H9 (cell line): Measurements from ENCODE around the gene ITGB6. TPM values are rescaled to one million over a fixed set of nuclear protein-coding genes. Genes with fewer than 3 reads are reported as not detected.

Experiments
- DNase-seq: peaks from one replicate; pipeline ENCODE4 v3.0.0-alpha.2; 2017
- H2AFZ ChIP-seq: one replicate; pipeline ENCODE4 v1.6.1; 2013; ENCODE audit warnings: mild to moderate bottlenecking, low read length, control low read depth, moderate library complexity
- H2AK5ac ChIP-seq: 2 replicates; pipeline ENCODE4 v1.6.1; 2013; ENCODE audit warnings: low read length, control low read depth, mixed read lengths; ENCODE audit not compliant: insufficient read length
- H2BK120ac ChIP-seq: one replicate; pipeline ENCODE4 v1.6.1; 2013; ENCODE audit warnings: low read depth, mild to moderate bottlenecking, low read length, control low read depth, inconsistent platforms; ENCODE audit not compliant: poor library complexity, severe bottlenecking
- H2BK12ac ChIP-seq: 2 replicates; pipeline ENCODE4 v1.6.1; 2013; ENCODE audit warnings: low read length, control low read depth, mixed read lengths, low read depth; ENCODE audit not compliant: insufficient read length
- H2BK15ac ChIP-seq: 2 replicates; pipeline ENCODE4 v1.6.1; 2013; ENCODE audit warnings: low read depth, low read length, control low read depth
- H2BK20ac ChIP-seq: one replicate; pipeline ENCODE4 v1.6.1; 2013; ENCODE audit warnings: low read depth, mild to moderate bottlenecking, low read length, control low read depth, inconsistent platforms; ENCODE audit not compliant: poor library complexity, severe bottlenecking
- H2BK5ac ChIP-seq: 2 replicates; pipeline ENCODE4 v1.6.1; 2013; ENCODE audit warnings: low read length, control low read depth, mixed read lengths; ENCODE audit not compliant: insufficient read length
- H3K14ac ChIP-seq: 2 replicates; pipeline ENCODE4 v1.6.1; 2013; ENCODE audit warnings: low read length, control low read depth; ENCODE audit not compliant: insufficient read depth
- H3K18ac ChIP-seq: 2 replicates; pipeline ENCODE4 v1.6.1; 2013; ENCODE audit warnings: low read depth, mild to moderate bottlenecking, mixed read lengths, low read length, control low read depth; ENCODE audit not compliant: insufficient read length
- H3K23ac ChIP-seq: 2 replicates; pipeline ENCODE4 v1.6.1; 2013; ENCODE audit warnings: low read length, control low read depth, mixed read lengths, low read depth; ENCODE audit not compliant: insufficient read length
- H3K23me2 ChIP-seq: 2 replicates; pipeline ENCODE4 v1.6.1; 2013; ENCODE audit warnings: low read depth, mild to moderate bottlenecking, mixed read lengths, low read length, control low read depth; ENCODE audit not compliant: insufficient read length, poor library complexity, severe bottlenecking
- H3K27ac ChIP-seq: 2 replicates; pipeline ENCODE4 v1.5.1; 2013; ENCODE audit warnings: low read length, control low read depth, mixed read lengths, low read depth; ENCODE audit not compliant: insufficient read length
- H3K27me3 ChIP-seq: 2 replicates; pipeline ENCODE4 v1.6.1; 2013; ENCODE audit warnings: low read length, control low read depth, inconsistent platforms; ENCODE audit not compliant: insufficient read depth
- H3K4ac ChIP-seq: 2 replicates; pipeline ENCODE4 v1.6.1; 2013; ENCODE audit warnings: low read depth, mild to moderate bottlenecking, control low read depth, inconsistent platforms, low read length, moderate library complexity
- H3K4me1 ChIP-seq: 2 replicates; pipeline ENCODE4 v1.6.1; 2013; ENCODE audit warnings: low read length, control low read depth, inconsistent platforms; ENCODE audit not compliant: insufficient read depth
- H3K4me2 ChIP-seq: 2 replicates; pipeline ENCODE4 v1.6.1; 2013; ENCODE audit warnings: low read length, control low read depth, mixed read lengths; ENCODE audit not compliant: insufficient read length, insufficient read depth
- H3K56ac ChIP-seq: 2 replicates; pipeline ENCODE4 v1.6.1; 2013; ENCODE audit warnings: low read depth, mild to moderate bottlenecking, mixed read lengths, low read length, control low read depth; ENCODE audit not compliant: insufficient read length
- H3K79me1 ChIP-seq: 2 replicates; pipeline ENCODE4 v1.6.1; 2013; ENCODE audit warnings: low read depth, mild to moderate bottlenecking, moderate library complexity, low read length, control low read depth, inconsistent platforms; ENCODE audit not compliant: insufficient read depth, poor library complexity, severe bottlenecking
- H3K79me2 ChIP-seq: 2 replicates; pipeline ENCODE4 v1.6.1; 2013; ENCODE audit warnings: low read length, control low read depth, inconsistent platforms; ENCODE audit not compliant: insufficient read depth
- H3K9ac ChIP-seq: 2 replicates; pipeline ENCODE4 v1.6.1; 2013; ENCODE audit warnings: low read length, control low read depth, mixed read lengths; ENCODE audit not compliant: insufficient read length; ENCODE audit errors: extremely low read depth
- H3K9me3 ChIP-seq: one replicate; pipeline ENCODE4 v1.6.1; 2013; ENCODE audit warnings: low read depth, low read length, inconsistent platforms; ENCODE audit not compliant: control insufficient read depth
- H3T11ph ChIP-seq: one replicate; pipeline ENCODE4 v1.6.1; 2013; ENCODE audit warnings: mild to moderate bottlenecking, low read length, control low read depth, inconsistent platforms
- H4K20me1 ChIP-seq: one replicate; pipeline ENCODE4 v1.6.1; 2013; ENCODE audit not compliant: control insufficient read depth, insufficient read length, insufficient read depth
- H4K5ac ChIP-seq: 2 replicates; pipeline ENCODE4 v1.6.1; 2013; ENCODE audit warnings: low read depth, mild to moderate bottlenecking, mixed read lengths, low read length, control low read depth; ENCODE audit not compliant: insufficient read length
- H4K8ac ChIP-seq: replicated peaks from 2 replicates; pipeline ENCODE4 v1.6.1; 2013; ENCODE audit warnings: low read length, control low read depth, mixed read lengths, low read depth; ENCODE audit not compliant: insufficient read length
- H4K91ac ChIP-seq: 2 replicates; pipeline ENCODE4 v1.6.1; 2013; ENCODE audit warnings: low read depth, mild to moderate bottlenecking, moderate library complexity, mixed read lengths, low read length, control low read depth; ENCODE audit not compliant: insufficient read length
- H3K27ac Mint-ChIP-seq, 3 experiments: 2 replicates in 2 of 3; 3 replicates in 1 of 3; pipeline ENCODE4 v1.8.0; 2020 to 2021; ENCODE audit warnings: mixed read lengths in 3 of 3, mild to moderate bottlenecking in 1 of 3, moderate library complexity in 1 of 3
- H3K27me3 Mint-ChIP-seq: 2 replicates; pipeline ENCODE4 v1.8.0; 2021; ENCODE audit warnings: low read depth, mild to moderate bottlenecking, moderate library complexity, mixed read lengths
- H3K36me3 Mint-ChIP-seq, 3 experiments: 2 replicates in 2 of 3; 3 replicates in 1 of 3; pipeline ENCODE4 v1.8.0; 2020 to 2021; ENCODE audit warnings: low read depth in 3 of 3, mixed read lengths in 3 of 3; ENCODE audit not compliant: insufficient read depth in 1 of 3
- H3K4me1 Mint-ChIP-seq, 2 experiments: 2 replicates each; pipeline ENCODE4 v1.8.0; 2020; ENCODE audit warnings: mixed read lengths in 2 of 2
- H3K4me3 Mint-ChIP-seq, 2 experiments: 2 replicates in 1 of 2; 3 replicates in 1 of 2; pipeline ENCODE4 v1.8.0; 2020 to 2021; ENCODE audit warnings: mild to moderate bottlenecking in 2 of 2, mixed read lengths in 2 of 2, moderate library complexity in 1 of 2
- H3K9me3 Mint-ChIP-seq, 2 experiments: 2 replicates in 1 of 2; 3 replicates in 1 of 2; pipeline ENCODE4 v1.8.0; 2020; ENCODE audit warnings: mild to moderate bottlenecking in 2 of 2, mixed read lengths in 2 of 2, moderate library complexity in 1 of 2
- CTCF ChIP-seq: fragments of 200-600 bp; sonication (generic); conservative IDR thresholded peaks from 3 replicates; pipeline ENCODE4 v1.8.0; 2021; ENCODE audit warnings: antibody characterized with exemption, mild to moderate bottlenecking
- WGBS: extraction: QIAGEN DNeasy Blood & Tissue Kit; methylation state at CpG from one replicate; pipeline ENCODE4 v1.1.7; 2013; ENCODE audit warnings: missing lambda C conversion rate, low lambda C conversion rate, mixed read lengths; ENCODE audit not compliant: insufficient read length; ENCODE audit errors: extremely low coverage; 5-methylcytosine and 5-hydroxymethylcytosine counted together
- total RNA-seq: library from RNA; stranded (reverse); gene quantifications from 2 replicates; pipeline ENCODE4 v1.2.1, GENCODE V29; 2021

The ITGB6 gene
- total RNA-seq, 1 experiment from 2014 or later: not detected

GRCh38 chr2:160239436-160239835 lies 39.4 kb upstream of the ITGB6 start:
- no peak overlapping the region for H2BK12ac ChIP-seq
- WGBS: no CpG with 5 or more reads among the region's 5 CpGs
- no peaks in the 10 kb centered on the region for H4K20me1 ChIP-seq
- no peaks in the 10 kb centered on the region; the same call in 1 of the 2 replicates for H3K27me3 ChIP-seq
- Mint-ChIP-seq H3K4me3 (no peak overlapping the region), H3K36me3 (no peaks in the 10 kb centered on the region; a peak in 1 of 7 replicates), H3K27me3 (peaks cover 1% of the 10 kb centered on the region), H3K9me3 (no peaks in the 10 kb centered on the region), H3K4me1 (0 out of 4 replicates have a peak, but pooled peaks cover 0 to 5% of the 10 kb centered on the region in 2 experiments), H3K27ac (no peak overlapping the region)
- no peak for DNase-seq
- no peaks in the 10 kb centered on the region for H3K4me1 ChIP-seq
- no peak overlapping the region for H3T11ph ChIP-seq
- H3K9ac ChIP-seq: no peak overlapping the region
- H3K79me2 ChIP-seq: no peaks in the 10 kb centered on the region
- H4K91ac ChIP-seq: no peak overlapping the region
- H3K23ac ChIP-seq: no peak overlapping the region
- H3K4ac ChIP-seq: no peak overlapping the region
- no peak overlapping the region for H3K14ac ChIP-seq
- H2AFZ ChIP-seq: no peak overlapping the region
- H2BK5ac ChIP-seq: no peak overlapping the region
- H3K9me3 ChIP-seq: no peaks in the 10 kb centered on the region
- no peak overlapping the region for H2BK120ac ChIP-seq
- H3K4me2 ChIP-seq: no peak overlapping the region
- H3K56ac ChIP-seq: no peak overlapping the region
- no peak for TF ChIP-seq CTCF
- no peak overlapping the region for H2AK5ac ChIP-seq
- no peak overlapping the region for H4K8ac ChIP-seq
- H3K18ac ChIP-seq: no peak overlapping the region
- no peak overlapping the region for H2BK20ac ChIP-seq
- no peaks in the 10 kb centered on the region for H3K23me2 ChIP-seq
- no peak overlapping the region for H4K5ac ChIP-seq
- no peak overlapping the region for H3K27ac ChIP-seq
- H3K79me1 ChIP-seq: no peaks in the 10 kb centered on the region
- H2BK15ac ChIP-seq: no peak overlapping the region
